ENCODE data around the gene MIGA2.
"Not testable (repeated sequence)": the region's sequence is repeated elsewhere in the genome, so short reads cannot be mapped to it uniquely, and the experiment has no call there.

Gene MIGA2

GRCh38 chr9:129036241-129036922, at the start of gene MIGA2:
Gene MIGA2 (plus strand): TSS chr9:129036626. CDS start chr9:129040595, 3,969 bp downstream.
- H3K27ac Mint-ChIP-seq: peak within 1 kb of the TSS; percentile 79
- peaks cover 22% of the 10 kb centered on the region for H3K4me1 Mint-ChIP-seq (ENCODE audit: low read depth)

GRCh38 chr9:128986671-128987070, 49.8 kb upstream of the MIGA2 start:
- no peaks in the 10 kb centered on the region for H3K27me3 Mint-ChIP-seq (ENCODE audit: low read depth)
- H3K9me3 Mint-ChIP-seq: no peaks in the 10 kb centered on the region
- H3K4me3 Mint-ChIP-seq: no peak overlapping the region
- no peak for DNase-seq (ENCODE audit: low spot score)
- no peak overlapping the region for H3K27ac Mint-ChIP-seq
- no peaks in the 10 kb centered on the region for H3K4me1 Mint-ChIP-seq (ENCODE audit: low read depth)
- peaks cover 64% of the 10 kb centered on the region for H3K36me3 Mint-ChIP-seq (ENCODE audit: low read depth)

More at GRCh38 chr9:129036241-129036922, at the start of gene MIGA2:
- no peaks in the 10 kb centered on the region for H3K27me3 Mint-ChIP-seq (ENCODE audit: low read depth)
- H3K36me3 Mint-ChIP-seq (ENCODE audit: low read depth): peaks cover 7% of the 10 kb centered on the region
- DNase-seq (ENCODE audit: low spot score): peak; percentile 96
- H3K9me3 Mint-ChIP-seq: no peaks in the 10 kb centered on the region
- peak within 1 kb of the TSS; percentile 94 for H3K4me3 Mint-ChIP-seq

GRCh38 chr9:128987805-128988204, 48.6 kb upstream of the MIGA2 start:
- H3K9me3 Mint-ChIP-seq: no peaks in the 10 kb centered on the region
- DNase-seq (ENCODE audit: low spot score): no peak
- H3K4me1 Mint-ChIP-seq (ENCODE audit: low read depth): no peaks in the 10 kb centered on the region
- no peak overlapping the region for H3K27ac Mint-ChIP-seq
- H3K4me3 Mint-ChIP-seq: no peak overlapping the region
- H3K36me3 Mint-ChIP-seq (ENCODE audit: low read depth): peaks cover 60% of the 10 kb centered on the region
- no peaks in the 10 kb centered on the region for H3K27me3 Mint-ChIP-seq (ENCODE audit: low read depth)

- Mint-ChIP-seq H3K36me3 (ENCODE audit: low read depth) (peaks cover 62% of the 10 kb centered on the region), H3K27me3 (ENCODE audit: low read depth) (no peaks in the 10 kb centered on the region), H3K4me3 (no peak overlapping the region), H3K4me1 (ENCODE audit: low read depth) (peaks cover 10% of the 10 kb centered on the region), H3K9me3 (no peaks in the 10 kb centered on the region), H3K27ac (no peak overlapping the region)
- no peak for DNase-seq (ENCODE audit: low spot score)
Measured at GRCh38 chr9:128992995-128993394, 43.4 kb upstream of the MIGA2 start.

- Mint-ChIP-seq H3K27me3 (ENCODE audit: low read depth) (no peaks in the 10 kb centered on the region), H3K9me3 (no peaks in the 10 kb centered on the region), H3K27ac (peak overlapping the region; percentile 28), H3K4me1 (ENCODE audit: low read depth) (peaks cover 15% of the 10 kb centered on the region), H3K4me3 (no peak overlapping the region), H3K36me3 (ENCODE audit: low read depth) (peaks cover 67% of the 10 kb centered on the region)
- DNase-seq (ENCODE audit: low spot score): no peak
Measured at GRCh38 chr9:128995791-128996190, 40.6 kb upstream of the MIGA2 start.

- Mint-ChIP-seq H3K4me1 (ENCODE audit: low read depth) (peaks cover 15% of the 10 kb centered on the region), H3K36me3 (ENCODE audit: low read depth) (peaks cover 77% of the 10 kb centered on the region), H3K4me3 (no peak overlapping the region), H3K9me3 (no peaks in the 10 kb centered on the region), H3K27me3 (ENCODE audit: low read depth) (no peaks in the 10 kb centered on the region), H3K27ac (no peak overlapping the region)
- no peak for DNase-seq (ENCODE audit: low spot score)
Measured at GRCh38 chr9:128998462-128998861, 38.0 kb upstream of the MIGA2 start.

- Mint-ChIP-seq H3K4me1 (ENCODE audit: low read depth) (peaks cover 15% of the 10 kb centered on the region), H3K36me3 (ENCODE audit: low read depth) (peaks cover 69% of the 10 kb centered on the region), H3K27me3 (ENCODE audit: low read depth) (no peaks in the 10 kb centered on the region), H3K4me3 (no peak overlapping the region), H3K9me3 (no peaks in the 10 kb centered on the region), H3K27ac (no peak overlapping the region)
- DNase-seq (ENCODE audit: low spot score): no peak
Measured at GRCh38 chr9:128999581-129000206, 36.7 kb upstream of the MIGA2 start.

GRCh38 chr9:129001504-129002325, 34.7 kb upstream of the MIGA2 start:
- no peaks in the 10 kb centered on the region for H3K9me3 Mint-ChIP-seq
- no peaks in the 10 kb centered on the region for H3K27me3 Mint-ChIP-seq (ENCODE audit: low read depth)
- peak overlapping the region; percentile 55 for H3K27ac Mint-ChIP-seq
- no peak for DNase-seq (ENCODE audit: low spot score)
- peaks cover 64% of the 10 kb centered on the region for H3K36me3 Mint-ChIP-seq (ENCODE audit: low read depth)
- peaks cover 5% of the 10 kb centered on the region for H3K4me1 Mint-ChIP-seq (ENCODE audit: low read depth)
- no peak overlapping the region for H3K4me3 Mint-ChIP-seq

- DNase-seq (ENCODE audit: low spot score): no peak
- Mint-ChIP-seq H3K27ac (no peak overlapping the region), H3K27me3 (ENCODE audit: low read depth) (no peaks in the 10 kb centered on the region), H3K9me3 (no peaks in the 10 kb centered on the region), H3K36me3 (ENCODE audit: low read depth) (peaks cover 61% of the 10 kb centered on the region), H3K4me1 (ENCODE audit: low read depth) (peaks cover 5% of the 10 kb centered on the region), H3K4me3 (no peak overlapping the region)
Measured at GRCh38 chr9:129002992-129003391, 33.4 kb upstream of the MIGA2 start.

- not testable (repeated sequence) for DNase-seq (ENCODE audit: low spot score); H3K4me3 Mint-ChIP-seq; H3K4me1 Mint-ChIP-seq (ENCODE audit: low read depth); H3K27me3 Mint-ChIP-seq (ENCODE audit: low read depth); H3K9me3 Mint-ChIP-seq; H3K27ac Mint-ChIP-seq
- peaks cover 53% of the 10 kb centered on the region for H3K36me3 Mint-ChIP-seq (ENCODE audit: low read depth)
Measured at GRCh38 chr9:129004173-129004572, 32.3 kb upstream of the MIGA2 start.

- DNase-seq (ENCODE audit: low spot score): no peak
- Mint-ChIP-seq H3K36me3 (ENCODE audit: low read depth) (peaks cover 44% of the 10 kb centered on the region), H3K4me1 (ENCODE audit: low read depth) (no peaks in the 10 kb centered on the region), H3K4me3 (no peak overlapping the region), H3K27ac (no peak overlapping the region), H3K9me3 (no peaks in the 10 kb centered on the region), H3K27me3 (ENCODE audit: low read depth) (no peaks in the 10 kb centered on the region)
Measured at GRCh38 chr9:129005336-129005997, 31.0 kb upstream of the MIGA2 start.

GRCh38 chr9:129006328-129007034, 29.9 kb upstream of the MIGA2 start:
- Mint-ChIP-seq H3K27me3 (ENCODE audit: low read depth) (no peaks in the 10 kb centered on the region), H3K36me3 (ENCODE audit: low read depth) (peaks cover 43% of the 10 kb centered on the region)

GRCh38 chr9:129007035-129007765, 29.2 kb upstream of the MIGA2 start:
- Mint-ChIP-seq H3K27ac (no peak overlapping the region), H3K9me3 (no peaks in the 10 kb centered on the region), H3K36me3 (ENCODE audit: low read depth) (peaks cover 38% of the 10 kb centered on the region), H3K4me3 (no peak overlapping the region), H3K27me3 (ENCODE audit: low read depth) (no peaks in the 10 kb centered on the region), H3K4me1 (ENCODE audit: low read depth) (no peaks in the 10 kb centered on the region)
- DNase-seq (ENCODE audit: low spot score): no peak

More at GRCh38 chr9:129006328-129007034, 29.9 kb upstream of the MIGA2 start:
- no peak overlapping the region for H3K4me3 Mint-ChIP-seq
- H3K9me3 Mint-ChIP-seq: no peaks in the 10 kb centered on the region
- peak; percentile 30 for DNase-seq (ENCODE audit: low spot score)
- no peaks in the 10 kb centered on the region for H3K4me1 Mint-ChIP-seq (ENCODE audit: low read depth)
- no peak overlapping the region for H3K27ac Mint-ChIP-seq

All from T-helper 2 cell treated with Interferon-gamma antibody and Interleukin-4, amounts not matched to agents 5 μg/mL and 100 μg/mL, for 36 hours (primary cell).